Endothelial cell of umbilical vein (primary cell): ENCODE results near the gene GBE1. TPM values are rescaled to one million over a fixed set of nuclear protein-coding genes. Genes with fewer than 3 reads are reported as not detected.
A peak's percentile ranks its signal among the peaks of the same experiment; 100 is the strongest.

ENCODE experiments used
- BruUV-seq: library from RNA; stranded (reverse); fragments of 400-500 nt; replicated peaks from 2 replicates; lab custom pipeline; 2021; lab: Mats Ljungman, UMichigan
- CTCF ChIA-PET: fragments of 300-600, 350-600 bp; sonication (Branson Sonifier 250); formaldehyde crosslinking; loops from one replicate; lab custom pipeline; 2021; ENCODE audit warnings: antibody characterized with exemption, inconsistent platforms; lab: Charles Lee
- POLR2A ChIA-PET: fragments of 300-600, 350-600 bp; sonication (Branson Sonifier 250); formaldehyde crosslinking; loops from one replicate; lab custom pipeline; 2021; ENCODE audit warnings: antibody characterized with exemption, inconsistent platforms; lab: Charles Lee
- DNase-seq: peaks from one replicate; pipeline ENCODE4 v3.0.0-alpha.2; 2011; ENCODE audit warnings: low read depth, low spot score
- FAIRE-seq: peaks from 2 replicates; lab custom pipeline; 2011; peaks lifted over from hg19 to GRCh38; lab: Jason Lieb, UNC
- H2AFZ ChIP-seq: 2 replicates; pipeline ENCODE4 v1.6.0; 2012; ENCODE audit warnings: low read depth, low read length, control low read depth, inconsistent platforms
- H3K27ac ChIP-seq: 2 replicates; pipeline ENCODE4 v1.5.1; 2011; ENCODE audit warnings: low read depth, mild to moderate bottlenecking, control low read depth, low read length, moderate library complexity; ENCODE audit not compliant: insufficient read depth
- H3K27me3 ChIP-seq, 2 experiments: 2 replicates each; pipeline versions ENCODE4 v1.6.0 to v1.6.1; 2011; ENCODE audit warnings: low read length in 2 of 2, mixed read lengths in 1 of 2; ENCODE audit not compliant: control insufficient read depth in 2 of 2, insufficient read depth in 2 of 2
- H3K36me3 ChIP-seq, 2 experiments: 2 replicates in 1 of 2; 3 replicates in 1 of 2; pipeline ENCODE4 v1.5.1; 2011; ENCODE audit warnings: low read length in 2 of 2, mild to moderate bottlenecking in 1 of 2, moderate library complexity in 1 of 2; ENCODE audit not compliant: control insufficient read depth in 2 of 2, insufficient read depth in 2 of 2; ENCODE audit errors: extremely low read depth in 1 of 2
- H3K4me1 ChIP-seq: 3 replicates; pipeline ENCODE4 v1.5.1; 2011; ENCODE audit warnings: mild to moderate bottlenecking, low read length; ENCODE audit not compliant: control insufficient read depth, insufficient read depth; ENCODE audit errors: extremely low read depth
- H3K4me2 ChIP-seq: 2 replicates; pipeline ENCODE4 v1.6.1; 2011; ENCODE audit warnings: low read length, control low read depth, mixed read lengths; ENCODE audit not compliant: insufficient read depth
- H3K4me3 ChIP-seq, 3 experiments: fragments of 200-600 bp in 1 of 3; sonication (generic), shearing (Covaris generic) in 1 of 3; replicated peaks in 1 of 3; 2 replicates each; pipeline ENCODE4 v1.5.1; 2011 to 2016; ENCODE audit warnings: control low read depth in 3 of 3, low read length in 3 of 3, mild to moderate bottlenecking in 2 of 3, inconsistent platforms in 1 of 3, low read depth in 1 of 3, moderate library complexity in 1 of 3; ENCODE audit not compliant: insufficient read depth in 1 of 3
- H3K79me2 ChIP-seq: 2 replicates; pipeline ENCODE4 v1.6.0; 2012; ENCODE audit warnings: low read length, inconsistent platforms; ENCODE audit not compliant: control insufficient read depth, insufficient read depth
- H3K9ac ChIP-seq: replicated peaks from 2 replicates; pipeline ENCODE3; 2011; ENCODE audit warnings: low read length, control low read depth; ENCODE audit not compliant: insufficient read depth; ENCODE audit errors: extremely low read depth
- H3K9me1 ChIP-seq: replicated peaks from 3 replicates; pipeline ENCODE4 v1.6.0; 2011; ENCODE audit warnings: mild to moderate bottlenecking, low read length; ENCODE audit not compliant: control insufficient read depth, insufficient read depth; ENCODE audit errors: extremely low read depth
- H3K9me3 ChIP-seq: replicated peaks from 2 replicates; pipeline ENCODE4 v1.5.1; 2012; ENCODE audit warnings: low read length, inconsistent platforms; ENCODE audit not compliant: control insufficient read depth, insufficient read depth
- H4K20me1 ChIP-seq: replicated peaks from 2 replicates; pipeline ENCODE3; 2011; ENCODE audit warnings: mild to moderate bottlenecking, low read length; ENCODE audit not compliant: control insufficient read depth, insufficient read depth; ENCODE audit errors: extremely low read depth
- EZH2 ChIP-seq: IDR thresholded peaks from 2 replicates; pipeline ENCODE4 v1.6.1; 2012; ENCODE audit warnings: borderline replicate concordance, low read depth, mild to moderate bottlenecking, moderate library complexity, low read length, inconsistent platforms; ENCODE audit not compliant: severe bottlenecking
- FOS ChIP-seq: IDR thresholded peaks from 2 replicates; pipeline ENCODE4 v1.6.1; 2011; ENCODE audit warnings: mild to moderate bottlenecking, low read length, moderate library complexity, borderline replicate concordance; ENCODE audit not compliant: insufficient read depth
- GATA2 ChIP-seq: IDR thresholded peaks from 2 replicates; pipeline ENCODE4 v1.7.0; 2011; ENCODE audit warnings: low read depth, mild to moderate bottlenecking, moderate library complexity, mixed read lengths, low read length; ENCODE audit not compliant: insufficient read length, insufficient read depth
- JUN ChIP-seq: IDR thresholded peaks from 2 replicates; pipeline ENCODE4 v1.6.1; 2011; ENCODE audit warnings: borderline replicate concordance, low read depth; ENCODE audit not compliant: insufficient read length, insufficient read depth
- MYC ChIP-seq: IDR thresholded peaks from one replicate; pipeline ENCODE4 v1.6.1; 2011; ENCODE audit warnings: mild to moderate bottlenecking, low read depth, low read length
- POLR2AphosphoS5 ChIP-seq: IDR thresholded peaks from 2 replicates; pipeline ENCODE4 v1.6.1; 2012; ENCODE audit warnings: low read depth, mild to moderate bottlenecking, control low read depth, low read length, moderate library complexity; ENCODE audit not compliant: insufficient read depth
- dilution Hi-C: fragments of 300-500 bp; cut with MboI; formaldehyde crosslinking; loops from one replicate; pipeline ENCODE4 v1.15.0; 2019; ENCODE audit warnings: low sequenced_read_pairs; ENCODE audit not compliant: extremely low pct_ligation_motif_present
- intact Hi-C: fragments of 100-400 bp; cut with micrococcal nuclease; formaldehyde crosslinking; loops from one replicate; pipeline ENCODE4 v1.10.0; 2022
- polyA plus RNA-seq, 4 experiments: library from polyadenylated mRNA; depleted of rRNA in 3 of 4; stranded (reverse) in 3 of 4; unstranded in 1 of 4; fragments of >200 nt; gene quantifications; 2 replicates each; pipeline versions ENCODE4 v1.2.1 to v1.2.3, GENCODE V29; 2011 to 2012; ENCODE audit warnings: missing spikeins in 1 of 4
- total RNA-seq: library from RNA; stranded (reverse); gene quantifications from 2 replicates; pipeline ENCODE4 v1.2.3, GENCODE V29; 2021
- TF ChIP-seq, protein P1 (sequence below), 2 donors: IDR thresholded peaks; 1 replicate in 1 of 2; 2 replicates in 1 of 2; pipeline ENCODE4 v1.5.1; 2011; ENCODE audit warnings: low read length in 2 of 2, mild to moderate bottlenecking in 2 of 2, moderate library complexity in 2 of 2, control low read depth in 1 of 2, inconsistent platforms in 1 of 2, low read depth in 1 of 2; ENCODE audit not compliant: insufficient read depth in 1 of 2; ENCODE audit errors: extremely low read depth in 1 of 2

GBE1 gene
- total and polyA plus RNA-seq, 2 donors (not counting 3 experiments of a cell fraction or from before 2014, with no cell fraction given) = 35.9 to 110 TPM

DNA sequence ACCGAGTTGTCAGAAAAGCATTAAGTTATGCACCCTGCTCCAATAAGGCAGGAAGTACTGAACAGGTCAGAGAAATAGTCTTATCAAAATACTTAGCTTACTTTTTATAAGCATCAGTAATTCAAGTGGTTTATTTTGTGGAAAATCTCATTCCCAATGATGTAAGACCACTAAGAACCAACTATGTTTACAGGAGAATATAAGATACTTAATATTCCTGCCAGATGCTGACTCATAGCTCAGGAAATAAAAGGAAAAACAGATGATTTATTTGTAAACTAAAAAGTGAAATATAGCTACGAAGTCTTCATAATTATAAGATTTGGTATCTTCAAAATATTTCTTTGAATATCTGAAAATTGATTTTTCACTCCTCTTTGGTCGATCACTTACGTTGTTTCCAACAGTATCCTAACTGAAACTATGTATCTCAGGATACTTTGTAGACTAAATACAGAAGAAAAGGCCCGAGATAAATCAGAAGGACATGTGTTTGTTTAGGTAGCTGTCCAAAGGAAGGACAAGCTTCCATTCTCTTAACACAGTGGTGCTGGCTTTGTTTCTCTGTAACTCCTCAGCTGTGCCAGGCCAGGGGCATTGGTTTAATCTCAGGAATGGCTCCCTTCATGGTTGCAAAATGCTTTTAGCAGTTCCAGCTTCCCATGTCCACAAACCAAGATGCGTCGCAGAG is 295.8 kb downstream of the GBE1 start:
- Histone ChIP-seq H3K4me3 (peak overlapping the region in 1 of 3 experiments; percentile 11), H3K36me3 (no peaks in the 10 kb centered on the region), H3K79me2 (no peaks in the 10 kb centered on the region), H3K4me2 (peak overlapping the region; percentile 90), H3K9ac (peak overlapping the region; percentile 19), H3K27me3 (no peaks in the 10 kb centered on the region), H3K27ac (peak overlapping the region; percentile 55), H3K9me1 (no peaks in the 10 kb centered on the region), H2AFZ (peak overlapping the region; percentile 72), H4K20me1 (no peaks in the 10 kb centered on the region), H3K9me3 (no peaks in the 10 kb centered on the region), H3K4me1 (peaks cover 13% of the 10 kb centered on the region)
- FAIRE-seq (peak; percentile 58), DNase-seq (peak; percentile 82)
- ChIA-PET CTCF (interaction anchor here (0.8 to 1.7 kb wide), 9 partner anchors 8 to 164 kb away, joined by 3 to 16 read pairs (median 5); no protein-coding TSS in a partner anchor), POLR2A (no interaction called here)
- dilution Hi-C loops (no loop called here), intact Hi-C loops (no loop called here)
- no peak for TF ChIP-seq GATA2
- TF ChIP-seq, protein P1, sequence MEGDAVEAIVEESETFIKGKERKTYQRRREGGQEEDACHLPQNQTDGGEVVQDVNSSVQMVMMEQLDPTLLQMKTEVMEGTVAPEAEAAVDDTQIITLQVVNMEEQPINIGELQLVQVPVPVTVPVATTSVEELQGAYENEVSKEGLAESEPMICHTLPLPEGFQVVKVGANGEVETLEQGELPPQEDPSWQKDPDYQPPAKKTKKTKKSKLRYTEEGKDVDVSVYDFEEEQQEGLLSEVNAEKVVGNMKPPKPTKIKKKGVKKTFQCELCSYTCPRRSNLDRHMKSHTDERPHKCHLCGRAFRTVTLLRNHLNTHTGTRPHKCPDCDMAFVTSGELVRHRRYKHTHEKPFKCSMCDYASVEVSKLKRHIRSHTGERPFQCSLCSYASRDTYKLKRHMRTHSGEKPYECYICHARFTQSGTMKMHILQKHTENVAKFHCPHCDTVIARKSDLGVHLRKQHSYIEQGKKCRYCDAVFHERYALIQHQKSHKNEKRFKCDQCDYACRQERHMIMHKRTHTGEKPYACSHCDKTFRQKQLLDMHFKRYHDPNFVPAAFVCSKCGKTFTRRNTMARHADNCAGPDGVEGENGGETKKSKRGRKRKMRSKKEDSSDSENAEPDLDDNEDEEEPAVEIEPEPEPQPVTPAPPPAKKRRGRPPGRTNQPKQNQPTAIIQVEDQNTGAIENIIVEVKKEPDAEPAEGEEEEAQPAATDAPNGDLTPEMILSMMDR (IDR thresholded peaks at IDR 0.05; ENCODE audit: extremely low read depth in 1 of 2, insufficient read depth in 1 of 2, low read depth in 1 of 2, low read length in 2 of 2) = no peak
- TF ChIP-seq EZH2 = no peak
- TF ChIP-seq FOS = peak; percentile 58
- TF ChIP-seq POLR2AphosphoS5 = no peak
- no peak for TF ChIP-seq MYC
- no peak for TF ChIP-seq JUN
- no TSS peak for BruUV-seq
